Urothelium cell line (cell line): ENCODE results near the gene NARS2.

Experiments
- DNase-seq: peaks from one replicate; pipeline ENCODE4 v3.0.0; 2011; ENCODE audit warnings: low spot score, mixed read lengths
- FAIRE-seq: peaks from 2 replicates; lab custom pipeline; 2011; peaks lifted over from hg19 to GRCh38; lab: Jason Lieb, UNC

NARS2 gene

DNA sequence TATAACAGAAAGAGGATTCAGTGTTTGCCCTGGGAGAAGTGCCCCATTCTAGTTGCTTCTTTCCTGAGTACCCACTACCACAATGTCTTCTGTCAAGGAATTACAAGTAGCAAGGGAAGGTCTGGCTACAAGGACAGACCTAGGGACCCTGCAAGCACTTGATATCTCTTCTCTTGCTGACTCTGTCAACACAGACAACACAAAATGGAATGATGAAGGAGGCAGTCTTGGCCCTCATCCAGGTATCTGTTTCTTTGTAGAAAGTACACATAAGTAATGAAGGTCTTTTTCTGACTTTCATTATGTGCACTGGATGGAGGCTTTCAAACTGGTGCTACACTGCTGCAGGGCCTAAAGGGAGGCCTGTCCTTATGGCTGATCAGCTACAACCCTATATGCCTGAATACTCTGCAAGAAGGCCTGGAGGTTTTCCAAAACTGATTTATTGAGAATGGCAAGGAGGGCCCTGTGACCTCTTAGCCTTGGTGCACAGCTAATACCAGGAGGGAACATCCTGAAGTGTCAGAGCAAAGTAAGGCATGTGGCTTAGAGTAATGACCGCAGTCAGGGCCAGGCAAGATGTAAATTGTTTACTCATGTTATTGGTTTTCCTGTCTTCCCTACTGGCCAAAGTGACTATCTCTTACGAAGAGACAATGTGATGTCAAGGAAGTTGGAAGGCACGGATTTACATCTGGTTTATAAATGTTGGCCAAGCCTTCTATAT, 188.3 kb downstream of the NARS2 start:
- FAIRE-seq (no peak), DNase-seq (no peak)
